ENCODE measurements around the gene TAB2.
"Not testable (repeated sequence)": the region's sequence is repeated elsewhere in the genome, so short reads cannot be mapped to it uniquely, and the experiment has no call there.

Gene TAB2

DNA sequence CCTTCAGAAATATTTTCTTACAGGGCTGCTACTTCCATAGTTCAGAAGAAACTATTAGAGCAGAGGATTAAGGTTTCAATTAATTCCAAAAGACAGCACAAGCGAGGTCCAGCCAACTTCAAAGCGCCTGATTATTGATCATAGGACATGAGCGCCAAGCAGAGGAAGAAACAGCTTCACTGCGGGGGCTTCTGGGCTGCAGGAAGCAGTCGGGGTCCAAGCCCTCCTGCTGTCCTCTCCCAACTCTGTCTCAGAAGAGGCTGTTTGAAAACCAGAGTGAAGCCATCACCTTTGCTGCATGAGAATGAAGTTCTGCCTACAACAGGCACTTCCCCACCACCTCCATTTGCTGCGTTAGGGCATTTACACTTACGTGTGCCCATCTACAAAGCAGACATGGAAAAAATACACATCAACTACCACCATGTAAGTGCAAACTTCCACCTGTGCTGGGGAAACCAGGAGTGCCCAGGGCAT lies 106.5 kb downstream of the TAB2 start:
- DNase-seq, result no peak

DNA sequence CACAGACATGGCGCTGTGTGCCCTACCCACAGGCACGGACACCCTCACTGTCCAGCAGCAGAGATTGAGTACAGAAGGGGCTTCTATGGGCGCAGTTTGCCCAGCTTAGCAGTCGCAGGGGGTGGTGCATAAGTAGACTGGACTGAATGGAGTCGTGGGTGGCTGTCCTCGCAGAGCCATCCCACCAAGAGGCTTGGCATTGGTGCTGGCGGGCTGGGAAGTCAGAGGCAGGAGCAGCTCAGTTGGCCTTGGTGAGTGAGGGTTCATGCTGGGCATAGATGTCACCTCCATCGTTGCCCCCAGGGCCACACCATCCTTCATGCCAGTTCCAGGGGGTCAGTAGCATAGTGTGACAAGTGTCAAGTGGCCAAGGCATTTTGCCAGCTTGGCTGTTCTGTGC lies 107.7 kb downstream of the TAB2 start:
- no peak for DNase-seq

DNA sequence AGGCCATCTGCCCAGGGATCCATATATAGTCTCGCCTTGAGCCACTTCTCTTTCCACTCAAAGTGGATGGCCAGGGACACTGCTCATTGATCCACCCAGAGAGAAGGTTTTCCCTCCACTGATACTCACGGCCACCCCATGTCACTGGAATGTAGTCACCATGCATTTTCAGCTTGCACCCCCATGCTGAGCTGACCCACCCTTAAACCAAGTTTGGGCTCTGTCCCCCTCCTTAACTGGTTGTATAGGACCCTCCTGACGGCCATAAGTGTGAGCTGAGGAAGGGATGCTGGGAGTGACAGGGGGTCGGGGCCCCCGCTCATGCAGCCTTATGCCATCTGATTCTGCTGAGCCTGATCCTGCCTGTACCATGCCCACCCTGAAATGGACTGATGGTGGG lies 108.2 kb downstream of the TAB2 start:
- no peak for DNase-seq

DNA sequence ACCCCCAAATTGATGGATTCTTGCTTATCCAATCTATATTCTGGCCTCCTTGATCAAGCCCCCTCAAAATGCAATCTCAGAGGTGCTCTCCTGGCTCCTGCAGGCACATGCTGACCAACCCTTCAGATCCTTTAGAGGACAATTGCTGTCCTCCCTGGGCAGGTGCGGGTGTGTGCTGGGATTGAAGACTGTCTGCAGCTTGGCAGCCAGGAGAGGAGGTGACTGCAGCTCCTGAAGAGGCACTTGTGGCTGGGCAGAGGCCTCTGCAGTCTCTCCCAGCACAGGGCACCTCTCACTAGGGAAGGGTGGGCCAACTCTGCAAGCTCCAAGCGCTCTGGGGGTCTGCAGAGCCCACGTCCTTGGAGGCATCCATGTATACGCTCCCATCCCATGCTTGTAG lies 111.1 kb downstream of the TAB2 start:
- DNase-seq, result no peak

DNA sequence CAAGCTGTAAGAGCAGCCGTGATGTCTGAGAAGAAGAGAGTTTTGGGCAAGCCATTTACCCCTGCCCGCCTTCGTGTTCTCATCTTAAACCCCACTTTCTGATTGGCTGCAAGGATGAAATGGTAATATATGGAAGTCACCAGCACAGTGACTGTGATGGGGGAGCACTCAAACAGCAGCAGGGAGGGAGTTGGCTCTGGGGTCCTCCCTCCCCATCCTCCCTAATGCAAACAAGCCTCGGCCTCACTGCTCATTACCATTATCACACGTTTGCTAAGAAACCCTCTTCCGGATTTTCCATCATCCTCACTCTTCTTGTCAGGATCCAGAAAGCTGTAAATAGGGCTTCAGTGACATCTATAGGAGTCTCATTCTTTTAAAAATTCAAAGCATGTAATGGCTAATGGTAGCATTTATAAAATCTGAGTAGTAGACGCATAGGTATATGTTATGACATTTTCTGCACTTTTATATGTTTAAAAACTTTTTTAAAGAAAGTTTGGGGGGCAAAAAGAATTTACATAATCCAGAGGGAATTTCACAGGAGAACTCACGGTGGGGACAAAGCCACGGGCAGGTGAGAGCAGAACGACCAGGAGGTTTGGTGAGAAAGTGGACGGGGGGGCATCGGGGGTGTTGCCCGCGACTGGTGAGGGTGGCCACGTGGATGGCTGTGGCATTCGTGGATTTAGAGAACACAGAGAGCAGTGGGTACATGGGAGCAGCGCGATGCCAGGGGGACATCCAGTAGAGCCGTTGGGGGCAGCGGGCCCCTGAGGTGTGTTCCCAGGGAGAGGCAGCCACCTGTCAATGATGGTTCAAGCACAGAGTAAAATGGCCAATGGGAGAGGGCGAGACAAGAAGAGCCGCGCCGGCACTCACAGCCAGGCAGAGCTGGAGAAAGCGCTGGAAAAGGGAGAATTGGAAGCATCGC lies 112.2 kb downstream of the TAB2 start:
- no peak for DNase-seq

DNA sequence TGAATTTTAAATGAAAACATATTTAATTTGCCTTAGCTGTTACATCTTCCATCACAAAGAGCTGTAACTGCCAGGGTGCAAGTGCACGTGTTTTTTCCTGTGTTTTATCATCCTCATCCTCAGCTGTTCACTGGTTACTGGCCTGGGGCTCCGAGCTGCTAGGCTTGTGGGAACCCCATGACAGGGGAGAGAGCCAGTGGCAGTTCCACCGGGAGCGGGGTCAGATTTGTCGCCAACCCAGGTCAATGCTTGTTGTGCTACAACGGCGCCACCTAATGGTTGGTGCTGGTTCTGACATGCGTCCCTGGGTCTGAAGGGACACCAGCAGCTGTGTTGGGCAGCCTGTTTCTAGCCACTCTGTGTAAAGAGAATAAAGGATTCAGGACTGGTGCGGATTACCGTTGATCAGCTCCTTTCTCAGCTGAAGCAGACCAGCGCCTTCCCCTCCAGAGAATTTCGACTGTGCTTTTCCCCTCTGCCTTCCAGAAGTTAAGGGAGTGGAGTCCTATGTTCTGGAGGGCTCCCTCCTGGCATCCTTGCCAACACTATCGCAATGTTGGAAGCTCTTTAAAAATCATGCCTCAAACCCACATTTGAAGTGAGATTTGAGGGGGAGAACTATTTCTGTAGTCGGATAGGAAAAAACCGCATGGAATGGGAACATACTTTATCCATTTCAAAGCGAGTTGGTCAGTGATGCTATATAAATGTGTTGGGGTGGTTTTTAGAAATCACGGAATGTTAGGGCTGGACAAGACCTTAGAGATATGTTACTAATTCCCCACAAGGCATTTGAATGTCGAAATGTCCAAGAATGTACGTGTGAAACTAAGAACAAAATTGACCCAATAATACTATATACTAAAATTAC lies 114.6 kb downstream of the TAB2 start:
- DNase-seq, result peak; percentile 7

DNA sequence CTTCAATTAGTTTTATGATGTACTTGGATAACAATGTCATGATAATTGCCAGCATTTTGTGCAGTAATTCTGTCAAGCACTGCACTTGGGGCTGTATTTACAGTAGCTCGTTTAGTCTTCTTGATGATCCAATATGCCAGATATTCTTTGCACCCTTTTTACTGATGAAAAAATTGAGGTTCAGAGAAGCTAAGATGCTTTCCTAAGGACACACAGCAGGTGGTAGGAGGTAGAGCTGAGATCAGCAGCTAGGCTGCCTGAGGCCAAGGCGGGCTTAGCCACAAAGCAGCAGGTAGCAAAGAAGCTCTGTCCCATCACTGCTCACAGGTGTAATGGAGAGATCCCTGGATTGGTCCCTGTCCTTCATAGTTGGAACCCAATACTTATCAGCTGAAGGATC lies 115.9 kb downstream of the TAB2 start:
- DNase-seq, result no peak

DNA sequence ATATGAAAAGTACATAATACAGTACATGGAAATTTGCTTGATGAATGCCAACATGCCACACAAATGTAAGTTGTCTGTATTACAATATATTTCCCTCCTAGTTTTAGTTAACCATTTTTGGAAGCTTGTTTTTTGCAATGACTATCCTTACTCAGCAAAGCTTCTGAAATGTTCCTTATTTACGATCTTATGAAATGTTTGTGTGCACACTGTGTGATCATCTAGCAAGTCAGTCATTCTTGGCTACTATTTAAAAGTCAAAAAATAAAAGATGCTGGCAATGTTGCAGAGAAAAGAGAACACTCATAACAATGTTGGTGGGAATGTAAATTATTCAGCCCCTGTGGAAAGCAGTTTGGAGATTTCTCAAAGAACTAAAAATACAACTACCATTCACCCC lies 116.4 kb downstream of the TAB2 start:
- DNase-seq, result no peak

DNA sequence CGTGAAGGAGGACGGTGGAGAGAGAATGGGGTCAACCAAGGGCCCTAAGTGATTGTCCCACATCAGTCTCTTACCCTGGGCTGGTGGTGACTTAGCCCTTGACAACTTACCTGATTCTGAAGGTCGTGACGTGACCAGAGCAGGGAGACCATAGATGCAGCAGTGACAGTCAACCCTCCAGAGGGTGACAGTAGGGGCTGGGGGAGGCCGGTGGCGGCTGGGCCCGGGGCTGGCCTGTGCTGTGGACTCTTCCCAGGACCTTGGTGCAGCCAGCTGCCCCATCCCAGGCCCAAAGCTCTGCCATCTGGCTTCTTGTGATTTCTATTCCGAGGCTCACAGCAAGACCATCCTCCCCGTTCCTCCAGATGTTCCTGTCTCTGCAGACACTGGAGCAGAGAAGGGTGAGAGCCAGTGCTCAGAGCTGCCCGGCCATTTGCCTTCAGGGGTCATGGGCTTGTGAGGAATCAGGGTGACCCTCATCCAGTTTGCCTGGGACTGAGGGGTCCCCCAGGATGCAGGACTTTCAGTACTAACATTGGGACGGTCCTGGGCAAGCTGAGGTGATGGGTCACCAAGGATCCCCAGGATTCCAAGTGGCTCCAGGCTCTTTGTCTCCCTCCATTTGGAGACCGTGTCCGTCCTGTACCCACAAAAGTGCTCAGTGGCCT lies 118.5 kb downstream of the TAB2 start:
- DNase-seq, result no peak

DNA sequence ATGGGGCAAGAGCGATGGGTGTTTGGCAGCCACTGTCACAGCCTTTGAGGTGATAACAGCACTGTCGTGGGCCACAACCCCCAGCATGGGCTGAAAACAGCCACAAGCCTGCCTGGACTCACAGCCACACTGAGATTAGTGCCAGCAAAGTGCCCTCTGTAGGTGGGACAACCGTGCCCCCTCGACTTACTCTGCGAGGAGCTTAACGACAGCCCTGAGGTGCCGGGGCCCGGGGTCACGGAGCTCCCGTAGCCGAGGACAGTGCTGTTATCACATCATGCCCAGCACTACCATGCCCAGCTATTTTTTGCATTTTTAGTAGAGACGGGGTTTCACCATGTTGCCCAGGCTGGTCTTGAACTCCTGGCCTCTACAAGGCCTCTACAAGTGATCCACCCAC lies 119.1 kb downstream of the TAB2 start:
- DNase-seq, result no peak

DNA sequence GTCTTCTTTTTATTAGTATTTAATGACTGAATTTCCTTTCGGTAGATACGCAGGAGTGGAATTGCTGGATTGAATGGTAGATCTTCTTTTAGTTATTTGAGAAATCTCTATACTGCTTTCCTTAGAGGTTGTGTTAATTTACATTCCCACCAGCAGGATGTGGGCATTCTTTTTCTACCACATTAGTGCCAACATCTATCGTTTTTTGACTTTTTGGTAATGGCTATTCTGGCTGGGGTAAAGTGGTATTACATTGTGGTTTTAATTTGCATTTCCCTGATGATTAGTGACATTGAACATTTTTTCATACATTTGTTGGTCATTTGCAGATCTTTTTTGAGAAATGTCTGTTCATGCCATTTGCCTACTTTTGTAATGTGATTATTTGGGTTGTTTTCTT lies 119.7 kb downstream of the TAB2 start:
- DNase-seq, result no peak

DNA sequence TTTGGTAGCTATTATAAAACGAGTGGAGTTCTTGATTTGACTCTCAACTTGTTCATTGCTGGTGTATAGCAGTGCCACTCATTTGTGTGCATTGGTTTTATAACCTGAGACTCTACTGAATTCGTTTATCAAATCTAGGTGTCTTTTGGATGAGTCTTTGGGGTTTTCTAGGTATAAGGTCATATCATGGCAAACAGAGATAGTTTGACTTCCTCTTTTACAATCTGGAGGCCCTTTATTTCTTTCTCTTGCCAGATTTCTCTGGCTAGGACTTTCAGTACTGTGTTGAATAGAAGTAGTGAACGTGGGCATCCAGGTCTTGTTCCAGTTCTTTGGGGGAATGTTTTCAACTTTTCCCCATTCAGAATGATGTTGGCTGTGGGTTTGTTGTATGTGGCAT lies 121.3 kb downstream of the TAB2 start:
- DNase-seq, result no peak

DNA sequence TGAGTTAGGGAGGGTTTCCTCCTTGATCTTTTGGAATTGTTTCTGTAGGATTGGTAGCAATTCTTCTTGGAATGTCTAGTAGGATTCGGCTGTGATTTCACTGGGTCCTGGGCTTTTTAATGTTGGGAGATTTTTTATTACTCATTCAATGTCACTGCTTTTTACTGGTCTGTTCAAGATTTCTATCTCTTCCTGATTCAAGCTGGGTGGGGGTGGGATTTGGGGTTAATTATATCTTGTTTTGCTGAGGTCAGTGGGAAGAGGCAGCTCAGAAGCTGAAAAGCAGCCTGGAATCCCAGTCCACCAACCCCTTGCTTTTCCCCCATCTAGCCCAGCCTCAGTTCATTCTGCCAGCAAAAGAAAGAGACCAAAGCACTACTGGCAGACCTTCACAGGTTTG lies 122.1 kb downstream of the TAB2 start:
- no peak for DNase-seq

DNA sequence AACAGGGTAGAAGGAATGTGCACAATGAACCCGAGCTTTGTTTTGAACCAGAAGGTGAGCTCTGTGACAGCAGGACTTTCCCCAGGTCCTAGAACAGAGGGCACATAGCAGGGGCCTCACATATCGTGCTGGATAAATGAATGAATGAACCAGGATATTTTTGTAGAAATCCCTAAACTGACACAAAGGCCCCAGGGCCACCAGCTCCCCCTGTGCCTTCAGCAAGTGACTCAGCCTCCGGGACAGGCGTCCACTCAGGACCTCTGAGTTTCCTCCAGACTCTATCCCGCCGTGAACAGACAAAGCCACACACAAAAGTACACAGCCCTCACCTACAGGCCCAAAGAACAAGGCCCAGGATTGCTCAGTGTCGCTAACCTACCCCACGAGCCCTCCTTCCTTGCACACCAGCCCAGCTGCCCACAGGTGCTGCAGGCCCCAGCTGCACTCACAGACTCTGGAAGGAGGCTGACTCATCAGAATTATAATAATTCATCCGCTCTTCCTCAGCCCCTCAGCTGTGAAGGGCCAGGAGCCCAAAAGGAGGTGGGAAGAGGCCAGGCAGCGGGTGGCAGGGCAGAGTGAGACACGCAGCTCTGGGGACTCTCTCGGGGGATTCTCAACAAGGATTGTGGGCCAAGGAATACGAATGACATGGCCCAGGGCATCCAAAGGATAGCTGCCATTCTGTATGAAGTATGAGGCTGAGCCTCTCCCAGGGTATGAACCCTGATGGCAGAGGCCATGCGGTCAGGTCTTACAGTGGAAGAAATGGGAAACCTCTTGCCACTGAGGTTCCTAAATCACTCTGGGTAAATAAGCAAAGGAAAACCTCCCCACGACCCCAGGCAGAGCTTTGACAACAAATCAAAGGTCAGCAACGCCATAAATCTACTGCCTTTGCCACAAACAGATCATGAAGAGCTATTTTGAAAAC lies 123.5 kb downstream of the TAB2 start:
- no peak for DNase-seq

DNA sequence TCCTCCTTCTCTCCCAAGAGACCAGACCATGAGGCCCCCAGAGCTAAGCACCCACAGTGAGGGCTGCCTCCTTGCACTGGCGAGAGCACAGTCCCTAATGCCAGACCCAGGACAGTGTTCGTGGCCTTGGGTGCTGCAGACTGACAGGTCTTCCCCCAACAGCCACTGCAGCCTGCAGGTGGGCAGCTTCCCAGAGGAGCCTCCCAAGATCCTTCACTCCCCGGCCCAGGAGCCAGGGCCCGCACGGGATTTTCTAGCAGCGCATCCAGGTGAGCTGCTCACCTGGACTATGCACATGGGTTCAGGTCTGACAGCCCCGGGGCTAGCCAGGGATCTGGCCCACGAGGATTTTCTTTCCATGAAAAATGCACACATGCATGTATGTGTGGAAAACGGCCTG lies 124.2 kb downstream of the TAB2 start:
- DNase-seq, result no peak

DNA sequence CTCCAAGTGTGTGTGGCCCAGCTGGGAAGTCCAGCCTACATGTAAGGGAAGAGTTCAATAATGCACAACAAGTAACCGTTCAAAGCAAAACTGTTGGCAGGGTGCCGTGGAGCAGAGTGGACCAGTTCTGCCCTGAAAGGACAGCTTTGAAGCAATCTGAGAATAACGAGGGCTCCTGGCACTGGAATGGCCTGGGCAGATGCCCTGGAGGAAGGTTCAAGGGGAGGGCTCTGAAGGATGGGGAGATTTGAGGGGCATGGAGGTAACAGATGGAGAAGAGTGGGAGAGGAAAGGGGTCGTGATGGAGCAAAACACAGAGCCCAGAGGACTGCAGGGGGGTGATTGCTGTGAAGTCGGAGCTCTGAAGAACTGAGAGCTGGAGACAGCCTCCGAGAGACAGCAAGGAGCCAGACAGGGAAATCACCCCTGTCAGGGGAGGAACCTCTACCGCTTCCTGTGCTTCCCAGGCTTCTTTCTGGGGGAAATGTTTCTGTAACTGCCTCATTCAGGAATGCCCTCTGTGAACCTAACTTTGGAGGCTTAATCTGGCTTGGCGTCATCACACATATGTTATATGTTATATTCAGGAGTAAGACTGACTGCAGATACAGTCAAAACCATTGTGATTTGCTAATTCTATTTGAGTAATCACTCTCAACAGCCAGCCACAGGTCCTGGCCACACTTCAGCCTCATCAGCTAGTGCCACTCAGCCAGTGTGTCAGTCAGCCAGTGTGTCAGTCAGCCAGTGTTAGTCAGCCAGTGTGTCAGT lies 126.1 kb downstream of the TAB2 start:
- DNase-seq, result no peak

DNA sequence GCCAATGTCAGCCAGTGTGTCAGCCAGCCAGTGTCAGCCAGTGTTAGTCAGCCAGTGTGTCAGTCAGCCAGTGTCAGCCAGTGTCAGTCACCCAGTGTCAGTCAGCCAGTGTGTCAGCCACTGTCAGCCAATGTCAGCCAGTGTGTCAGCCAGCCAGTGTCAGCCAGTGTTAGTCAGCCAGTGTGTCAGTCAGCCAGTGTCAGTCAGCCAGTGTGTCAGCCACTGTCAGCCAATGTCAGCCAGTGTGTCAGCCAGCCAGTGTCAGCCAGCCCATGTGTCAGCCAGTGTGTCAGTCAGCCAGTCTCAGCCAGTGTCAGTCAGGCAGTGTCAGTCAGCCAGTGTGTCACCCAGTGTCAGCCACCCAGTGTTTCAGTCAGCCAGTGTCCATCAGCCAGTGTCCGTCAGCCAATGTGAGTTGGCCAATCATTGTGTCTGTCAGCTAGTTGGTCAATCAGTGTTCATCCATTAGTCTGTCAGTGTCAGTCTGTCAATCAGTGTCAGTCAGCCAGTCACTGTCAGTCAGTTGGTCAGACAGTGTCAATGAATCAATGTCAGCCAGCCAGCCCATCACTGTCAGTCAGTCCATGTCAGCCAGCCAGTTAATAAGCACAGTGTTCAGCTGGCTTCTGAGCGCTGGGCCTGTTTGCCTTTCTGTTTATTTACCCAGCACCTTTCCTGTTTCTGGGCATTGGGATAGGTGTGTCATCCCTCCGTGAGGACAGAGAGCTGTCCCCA lies 127.0 kb downstream of the TAB2 start:
- not testable (repeated sequence) for DNase-seq

DNA sequence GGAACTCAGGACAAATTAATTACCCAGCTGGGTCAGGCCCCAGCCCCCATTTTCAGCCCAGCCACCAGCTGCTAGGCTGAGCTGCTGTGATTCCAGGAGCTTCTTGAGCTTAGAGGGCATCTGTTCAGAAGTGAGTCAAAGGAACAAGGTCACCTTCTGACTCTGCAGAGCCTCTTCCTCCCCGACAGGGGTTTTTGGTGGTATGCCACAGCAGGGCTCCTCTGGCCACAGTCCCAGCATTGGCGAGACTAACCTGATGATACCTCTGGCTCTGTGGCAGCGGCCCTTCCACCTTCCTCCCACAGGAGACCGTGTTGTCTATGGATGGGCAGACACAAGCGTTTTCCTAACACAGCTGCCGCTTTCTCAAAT lies 127.6 kb downstream of the TAB2 start:
- DNase-seq, result no peak

DNA sequence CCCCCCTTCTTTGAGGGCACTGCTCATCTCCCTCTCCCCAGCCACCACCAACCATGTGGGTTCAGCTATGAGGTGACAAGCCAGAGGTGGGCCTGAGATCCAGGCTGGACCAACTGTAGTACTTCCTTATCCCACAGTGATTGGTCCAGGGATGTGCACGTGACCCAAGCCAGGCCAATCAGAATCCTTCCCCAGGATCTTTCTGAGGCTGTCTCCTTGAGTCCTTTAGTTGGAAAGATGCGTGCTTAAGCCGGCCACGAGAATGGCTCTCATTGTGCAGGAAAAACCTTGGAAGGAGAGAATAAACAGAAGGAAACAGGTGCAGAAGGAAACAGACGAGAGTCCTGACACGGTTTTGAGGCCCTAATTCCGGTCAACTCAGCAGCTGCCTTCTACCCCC lies 128.1 kb downstream of the TAB2 start:
- no peak for DNase-seq

DNA sequence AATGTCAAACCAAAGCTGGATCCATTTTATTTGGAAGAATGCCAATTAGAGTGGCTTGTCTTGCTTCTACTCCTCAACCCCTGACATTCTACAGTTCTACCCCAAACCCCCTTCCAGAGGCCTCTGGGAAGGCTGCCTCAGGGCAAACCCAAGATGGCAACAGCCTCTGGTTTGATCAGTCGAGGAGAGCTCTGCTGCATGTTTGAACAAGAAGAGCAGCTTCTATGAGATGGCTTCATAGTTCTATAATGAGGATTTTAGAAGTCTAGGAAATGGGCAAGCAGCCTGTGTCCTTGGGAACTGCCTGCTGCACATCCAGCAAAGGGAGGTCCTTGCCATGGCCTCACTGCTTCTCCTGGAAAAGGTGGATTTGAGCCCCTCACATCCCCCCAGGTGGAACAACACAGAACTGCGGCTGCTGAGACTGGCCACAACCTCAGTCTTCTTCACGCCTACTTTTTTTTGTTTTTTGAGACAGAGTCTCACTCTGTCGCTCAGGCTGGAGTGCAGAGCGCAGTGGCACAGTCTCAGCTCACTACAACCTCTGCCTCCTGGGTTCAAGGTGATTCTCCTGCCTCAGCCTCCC lies 129.4 kb downstream of the TAB2 start:
- DNase-seq, result no peak
